GM18499 (cell line): Measurements from ENCODE around the gene WWC1.

ENCODE experiments used
- ATAC-seq: cut with Tn5 transposase; IDR thresholded peaks from one replicate; pipeline ENCODE4 v1.9.1; 2021; ENCODE audit warnings: moderate number of reproducible peaks; ENCODE audit not compliant: insufficient read depth, unreplicated experiment

WWC1 gene

DNA sequence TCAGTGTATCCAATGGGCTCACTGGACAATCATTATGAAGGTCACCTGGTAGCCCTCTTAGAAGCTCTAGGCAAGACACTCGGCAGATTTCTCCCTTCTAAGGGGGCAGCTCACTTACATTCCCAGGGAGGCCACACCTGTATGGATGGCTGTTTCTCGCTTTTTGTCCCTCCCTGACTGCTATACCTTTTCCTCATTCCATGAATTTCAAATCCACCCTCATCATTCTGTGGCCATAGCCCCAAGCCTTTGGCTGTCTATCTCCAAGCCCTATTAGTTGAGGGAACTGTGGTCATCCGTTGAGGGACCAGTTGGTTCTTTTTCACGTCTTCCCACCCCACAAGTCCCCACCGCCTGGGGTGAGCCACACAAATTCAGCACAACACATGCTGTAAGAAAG is 109.8 kb downstream of the WWC1 start:
- ATAC-seq = no peak

DNA sequence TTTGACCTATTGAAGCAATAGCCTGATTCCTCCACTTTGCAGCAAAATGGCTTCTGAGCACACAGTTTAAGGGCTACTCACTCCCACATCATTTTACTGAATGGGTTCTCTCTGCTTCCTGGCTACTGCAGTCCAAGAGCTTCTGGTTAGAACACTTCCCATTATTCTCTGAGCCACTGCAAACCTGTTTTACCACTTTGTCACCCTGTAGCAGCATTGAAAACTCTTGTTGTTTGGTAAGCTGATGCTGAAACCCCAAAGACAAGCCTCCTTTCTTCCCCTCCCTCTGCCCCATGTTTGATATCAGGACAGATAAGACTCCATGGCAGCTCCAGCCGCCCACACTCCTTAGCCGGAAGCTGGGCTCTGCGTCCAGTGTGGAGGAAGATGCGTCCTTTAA is 110.4 kb downstream of the WWC1 start:
- ATAC-seq = no peak

DNA sequence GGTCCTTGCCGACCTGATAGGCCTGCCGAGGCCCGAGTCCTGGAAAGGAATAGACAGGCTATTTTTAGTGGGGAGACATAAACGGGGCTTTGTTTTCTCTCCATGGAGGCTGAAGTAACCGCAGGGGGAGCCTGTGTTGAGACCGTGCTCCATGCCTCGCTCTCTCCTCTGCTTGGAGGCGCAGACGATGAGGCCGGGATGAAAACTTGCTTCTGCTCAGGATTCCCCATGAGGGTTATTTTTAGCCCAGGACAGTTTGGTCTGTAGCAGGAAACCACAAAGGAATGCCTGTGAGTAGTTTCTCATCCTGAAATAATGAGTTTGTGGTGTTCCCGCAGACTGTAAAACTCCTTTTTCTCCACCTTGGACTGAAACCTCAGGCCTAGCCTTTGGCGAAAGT is 112.9 kb downstream of the WWC1 start:
- no peak for ATAC-seq

DNA sequence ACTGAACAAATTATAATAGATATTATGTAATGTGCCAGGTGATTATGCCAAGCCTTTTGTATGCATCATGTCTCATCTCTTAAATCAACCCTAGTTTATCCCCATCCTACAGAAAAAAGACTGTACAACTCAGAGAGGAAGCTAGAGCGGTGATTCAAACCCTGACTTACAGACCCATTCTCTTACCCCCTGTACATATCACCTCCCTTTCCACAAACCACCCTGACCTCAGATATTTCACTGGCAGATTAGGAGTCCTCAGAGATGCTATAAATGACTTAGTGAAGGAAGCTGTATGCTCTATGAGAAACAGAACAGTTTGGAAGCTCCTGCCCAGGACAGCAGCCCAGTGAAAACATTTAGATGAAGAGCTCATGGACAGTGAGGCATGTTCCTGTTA is 115.8 kb downstream of the WWC1 start:
- ATAC-seq = no peak

DNA sequence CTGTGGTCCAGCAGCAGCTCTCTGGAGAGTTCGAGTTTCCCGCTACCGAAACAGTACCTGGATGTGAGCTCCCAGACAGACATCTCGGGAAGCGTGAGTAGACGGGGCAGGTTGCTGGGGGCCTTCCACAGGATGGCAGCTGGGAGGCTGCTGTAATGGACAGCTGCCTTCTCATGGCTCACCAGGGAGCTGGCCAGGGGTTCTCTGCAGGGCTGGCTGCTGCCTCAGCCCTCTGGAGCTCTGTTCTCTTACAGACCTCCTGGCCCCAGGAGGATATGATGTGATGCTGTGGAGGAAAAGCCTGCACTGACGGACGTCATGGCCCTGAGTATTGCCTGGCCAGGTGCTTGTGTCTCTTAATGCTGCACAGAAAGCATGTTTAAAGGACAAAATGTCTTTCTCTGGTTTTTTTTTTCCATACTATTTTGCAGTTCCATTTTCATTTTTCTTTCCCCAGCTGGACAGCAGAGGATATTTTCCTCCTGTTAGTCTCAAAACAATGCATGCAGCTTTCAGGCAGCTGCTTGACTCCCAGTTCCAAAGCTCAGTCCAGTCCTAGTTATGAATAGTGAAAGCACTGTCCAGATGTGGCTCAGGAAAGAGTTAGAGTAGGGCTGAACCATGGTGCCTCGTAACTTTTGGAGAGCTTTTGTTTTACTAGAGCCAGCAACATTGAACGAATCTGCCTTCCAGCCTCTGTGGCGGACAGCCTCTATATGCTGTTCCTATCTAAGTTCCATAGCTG is 117.3 kb downstream of the WWC1 start:
- no peak for ATAC-seq

DNA sequence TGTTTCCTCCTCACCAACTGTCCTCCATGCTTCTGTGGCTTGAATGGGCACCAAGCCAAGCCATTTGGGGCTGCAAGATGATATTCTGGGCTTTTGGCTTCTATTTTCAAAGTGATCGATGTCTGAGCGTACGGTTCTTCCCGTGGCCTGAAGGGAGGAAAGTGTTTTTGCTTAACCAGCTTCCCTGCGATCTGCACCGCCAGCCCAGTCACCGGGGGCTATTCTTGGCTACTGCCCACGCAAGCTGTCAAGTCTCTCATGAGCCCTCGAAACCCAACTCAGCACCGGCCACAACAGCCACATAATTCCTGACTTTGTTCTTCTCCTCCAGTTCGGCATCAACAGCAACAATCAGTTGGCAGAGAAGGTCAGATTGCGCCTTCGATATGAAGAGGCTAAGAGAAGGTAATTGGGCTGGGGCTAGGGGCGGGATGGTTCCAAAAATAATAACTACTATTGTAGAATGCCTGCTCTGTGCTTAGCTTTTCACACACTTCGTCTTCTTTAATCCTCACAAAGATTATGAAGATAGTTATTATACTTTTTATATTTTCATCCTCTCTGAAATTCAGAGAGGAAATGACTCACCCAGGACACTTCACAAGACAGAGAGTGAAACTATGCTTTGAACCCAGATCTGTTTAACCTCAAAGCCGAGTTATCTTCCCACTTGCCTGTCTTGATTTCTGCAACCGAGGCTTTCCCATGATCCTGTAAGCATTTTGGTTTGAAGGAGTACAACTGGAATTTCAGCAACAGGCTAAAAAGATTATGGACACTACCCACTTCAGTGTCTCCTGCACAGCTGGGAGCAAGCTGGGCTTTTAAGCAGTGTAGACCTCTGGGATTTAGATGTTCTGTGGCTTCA is 118.4 kb downstream of the WWC1 start:
- ATAC-seq = no peak

DNA sequence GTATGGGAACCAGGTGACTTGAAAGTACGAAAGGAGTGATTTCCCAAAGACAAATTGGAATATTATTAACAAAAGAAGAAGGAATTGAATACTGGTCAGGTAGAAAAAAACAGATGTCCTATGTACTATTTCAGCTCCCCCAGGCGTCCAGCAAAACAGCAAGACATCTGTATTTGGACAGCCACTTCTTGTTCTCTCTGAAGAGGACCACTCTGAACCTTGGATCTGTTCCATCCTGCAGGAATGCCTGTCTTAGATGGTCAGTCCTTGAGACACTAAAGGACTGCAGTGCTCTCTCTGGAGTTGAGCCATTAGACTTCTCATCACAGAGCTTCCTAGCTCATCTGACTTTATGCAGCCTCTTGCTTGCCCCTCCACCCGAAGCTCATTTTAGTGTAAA is 120.4 kb downstream of the WWC1 start:
- no peak for ATAC-seq

DNA sequence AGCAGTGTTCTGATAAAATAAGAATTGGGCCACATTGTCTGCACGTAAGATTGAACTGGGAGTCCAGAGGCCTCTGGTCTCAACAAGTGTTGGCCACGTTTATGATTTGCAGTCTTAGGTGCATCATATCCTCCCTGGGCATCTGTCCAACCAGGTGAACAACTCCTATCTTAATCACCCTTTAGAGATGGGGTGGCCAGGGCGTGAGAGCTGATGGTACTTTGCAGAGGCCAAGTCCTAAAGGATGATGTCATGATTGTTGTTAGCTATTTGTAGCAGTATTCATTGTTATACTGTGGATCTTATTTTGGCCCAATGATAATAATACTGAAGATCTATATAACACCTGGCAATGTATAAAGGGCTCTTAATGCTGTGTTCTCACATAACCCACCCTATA is 121.6 kb downstream of the WWC1 start:
- no peak for ATAC-seq

DNA sequence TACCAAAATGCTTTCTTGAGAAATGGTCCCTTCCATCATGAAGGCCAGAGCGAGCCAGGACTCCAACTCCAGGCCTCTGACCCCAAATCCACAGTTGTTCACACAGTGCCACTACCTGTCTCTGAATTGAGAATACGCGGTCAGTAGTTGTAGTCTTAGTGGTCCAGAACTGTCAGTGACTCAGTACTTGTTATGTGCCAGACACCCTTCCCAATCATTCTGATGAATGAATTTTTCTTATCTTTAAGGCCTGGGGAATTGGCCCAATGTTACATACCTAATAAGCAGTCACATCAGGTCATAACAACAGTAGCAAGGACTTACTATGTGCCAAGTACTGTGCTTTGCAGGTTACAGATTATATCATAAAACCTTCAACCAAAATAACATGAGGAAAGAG is 122.2 kb downstream of the WWC1 start:
- ATAC-seq = no peak

DNA sequence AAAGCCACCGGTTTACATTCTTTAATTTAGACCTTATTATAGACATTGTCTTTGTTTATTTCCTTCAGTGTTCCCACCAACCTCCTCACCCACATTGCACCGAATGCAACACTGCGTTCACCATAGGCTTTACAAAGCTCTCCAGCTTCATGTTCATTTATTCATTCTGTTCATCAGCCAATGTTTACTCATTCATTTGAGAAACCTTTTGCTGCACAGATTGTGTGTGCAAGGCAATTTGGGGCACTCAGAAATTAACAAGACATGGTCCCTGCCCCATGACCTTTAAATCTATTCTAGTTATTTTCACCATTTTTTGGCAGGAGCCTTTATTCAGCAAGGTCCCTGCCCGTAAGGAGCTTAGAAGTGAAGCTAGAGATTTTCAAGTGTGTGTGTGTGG is 124.0 kb downstream of the WWC1 start:
- no peak for ATAC-seq

DNA sequence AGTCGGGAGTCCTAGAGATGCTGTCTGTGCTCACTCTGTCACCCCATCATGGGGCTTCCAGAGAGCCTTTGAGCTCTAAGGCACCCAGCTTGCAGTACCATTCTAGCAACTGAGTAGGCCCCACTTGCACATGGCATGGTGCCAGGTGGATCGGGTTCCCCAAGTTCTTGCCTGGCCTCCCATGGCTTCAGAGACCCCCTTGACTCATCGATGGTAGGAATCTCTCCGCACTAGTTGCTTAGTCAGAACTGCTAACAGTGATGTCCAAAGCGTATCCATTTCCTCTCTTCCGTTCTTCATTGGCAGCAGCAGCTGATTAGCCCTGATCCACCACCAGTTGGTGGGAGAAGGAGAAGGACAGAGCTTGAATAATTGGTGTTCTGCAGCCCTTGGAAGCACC is 124.5 kb downstream of the WWC1 start:
- no peak for ATAC-seq

DNA sequence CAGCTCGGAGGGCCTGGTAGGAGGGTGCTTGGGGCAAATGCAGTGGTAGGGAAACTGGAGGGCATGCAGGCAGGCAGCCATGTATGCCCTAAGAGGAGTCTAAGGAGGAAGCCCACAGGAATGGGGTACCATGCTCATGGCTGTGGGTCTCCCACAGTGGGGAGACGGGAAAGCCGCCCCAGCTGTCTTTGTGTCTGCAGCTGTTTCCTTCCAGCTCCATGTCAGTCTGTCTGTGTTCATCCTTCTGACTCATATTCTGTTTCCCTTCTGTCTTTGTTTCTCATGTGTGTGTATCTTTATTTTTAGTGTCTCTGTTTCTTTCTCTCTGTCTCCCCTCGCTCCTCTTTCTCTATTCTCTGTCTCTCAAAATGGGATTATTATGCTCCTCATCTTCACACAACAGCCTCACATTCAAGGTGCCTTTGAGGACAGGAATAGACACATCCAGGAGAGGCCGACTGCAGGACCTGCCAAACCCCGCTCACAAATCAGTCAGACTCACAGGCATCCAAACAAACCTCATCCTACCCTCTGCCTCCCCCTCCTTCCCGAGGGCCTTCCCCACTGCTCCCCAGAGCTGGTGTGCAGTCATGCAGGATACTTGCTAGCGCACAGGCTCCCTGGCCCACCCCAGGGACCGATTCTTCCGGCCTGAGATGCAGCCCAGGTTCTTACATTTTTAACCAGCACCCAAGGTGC is 126.4 kb downstream of the WWC1 start:
- no peak for ATAC-seq

DNA sequence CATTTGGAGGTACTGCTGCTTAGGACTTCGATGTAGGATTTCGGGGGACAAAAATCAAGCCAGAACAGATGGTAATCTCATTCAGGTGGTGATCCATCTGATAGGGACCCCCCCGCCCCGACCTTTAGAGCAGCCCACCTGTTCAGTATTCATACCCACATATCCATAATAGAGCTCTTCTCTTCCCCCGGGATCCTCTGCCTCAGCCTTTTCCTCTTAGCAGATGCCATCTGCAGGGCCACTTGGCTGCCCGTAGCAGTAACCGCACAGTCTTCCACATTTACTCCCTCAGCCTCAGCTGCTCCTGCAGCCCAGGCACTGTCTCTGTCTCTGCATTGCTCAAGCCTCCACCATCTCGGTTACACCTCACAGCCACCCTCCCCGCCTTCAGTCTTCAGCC is 129.0 kb downstream of the WWC1 start:
- no peak for ATAC-seq

DNA sequence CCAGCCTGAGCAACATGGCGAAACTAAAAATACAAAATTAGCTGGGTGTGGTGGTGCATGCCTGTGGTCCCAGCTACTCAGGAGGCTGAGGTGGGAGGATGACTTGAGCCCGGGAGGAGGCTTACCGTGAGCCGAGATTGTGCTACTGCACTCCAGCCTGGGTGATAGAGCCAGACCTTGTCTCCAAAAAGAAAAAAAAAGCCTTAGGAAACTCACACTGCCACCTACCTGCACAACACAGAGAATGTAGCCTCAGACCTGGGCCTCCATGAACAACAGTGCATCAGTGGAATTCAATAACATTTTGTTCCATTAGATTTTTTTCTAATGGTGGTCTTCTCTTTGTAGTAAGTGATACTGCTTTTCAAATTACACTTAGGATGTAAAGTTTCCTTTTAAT is 131.0 kb downstream of the WWC1 start:
- ATAC-seq = no peak

DNA sequence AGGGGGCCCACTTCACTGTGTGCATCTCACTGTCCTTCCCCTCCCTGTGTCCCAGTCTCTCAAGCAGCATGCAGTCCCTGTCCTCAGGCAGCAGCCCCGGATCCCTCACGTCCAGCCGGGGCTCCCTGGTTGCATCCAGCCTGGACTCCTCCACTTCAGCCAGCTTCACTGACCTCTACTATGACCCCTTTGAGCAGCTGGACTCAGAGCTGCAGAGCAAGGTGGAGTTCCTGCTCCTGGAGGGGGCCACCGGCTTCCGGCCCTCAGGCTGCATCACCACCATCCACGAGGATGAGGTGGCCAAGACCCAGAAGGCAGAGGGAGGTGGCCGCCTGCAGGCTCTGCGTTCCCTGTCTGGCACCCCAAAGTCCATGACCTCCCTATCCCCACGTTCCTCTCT is 132.0 kb downstream of the WWC1 start:
- no peak for ATAC-seq

DNA sequence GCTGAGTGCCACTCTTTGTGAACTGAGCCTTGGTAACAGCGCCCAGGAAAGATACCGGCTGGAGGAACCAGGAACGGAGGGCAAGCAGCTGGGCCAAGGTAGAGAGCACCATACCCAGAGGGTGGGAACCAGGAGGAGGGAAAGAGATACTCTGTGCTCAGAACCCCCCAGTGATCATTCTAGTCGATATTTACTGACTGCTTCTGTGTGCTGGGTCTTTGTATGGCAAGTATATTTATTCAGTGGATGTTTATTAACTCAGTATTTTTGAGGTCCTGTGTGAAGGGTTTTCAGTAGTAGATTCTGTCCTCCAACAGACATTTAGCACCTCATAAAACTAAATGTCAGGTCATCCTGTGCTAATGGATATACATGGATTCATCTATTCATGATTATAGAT is 132.5 kb downstream of the WWC1 start:
- ATAC-seq = no peak

DNA sequence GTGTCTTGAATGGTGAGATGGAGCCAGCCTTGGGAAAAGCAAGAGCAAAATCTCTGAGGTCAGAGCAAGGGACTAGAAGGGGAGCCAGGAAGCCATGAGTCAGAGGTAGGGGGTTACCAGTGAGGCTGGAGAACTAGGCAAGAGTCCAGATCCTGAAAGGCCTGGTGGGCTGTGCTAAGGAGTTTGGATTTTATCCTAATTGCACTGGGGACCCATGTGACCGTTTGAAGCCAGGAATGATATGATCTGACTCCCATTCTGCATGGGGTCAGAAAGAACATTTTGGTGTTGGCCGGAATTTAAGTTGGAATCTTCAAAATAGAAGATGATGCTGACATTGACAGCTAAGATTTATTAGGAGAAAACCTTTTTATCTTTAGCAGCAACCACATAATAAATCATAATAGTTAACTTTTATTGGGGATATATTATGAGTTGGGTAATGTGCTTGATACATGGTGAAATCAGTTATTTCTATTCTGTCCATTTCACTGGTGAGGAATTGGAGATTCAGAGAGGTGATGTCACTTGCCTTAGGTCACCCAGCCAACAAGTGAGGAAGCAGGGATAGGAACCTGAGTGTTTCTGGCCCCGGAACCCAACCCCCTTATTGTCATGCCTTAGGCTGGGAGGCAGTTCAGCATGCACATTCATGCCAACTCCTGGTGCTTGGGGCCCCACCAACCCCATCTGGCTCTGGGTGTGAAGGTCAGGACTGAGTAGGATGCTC is 133.3 kb downstream of the WWC1 start:
- no peak for ATAC-seq

DNA sequence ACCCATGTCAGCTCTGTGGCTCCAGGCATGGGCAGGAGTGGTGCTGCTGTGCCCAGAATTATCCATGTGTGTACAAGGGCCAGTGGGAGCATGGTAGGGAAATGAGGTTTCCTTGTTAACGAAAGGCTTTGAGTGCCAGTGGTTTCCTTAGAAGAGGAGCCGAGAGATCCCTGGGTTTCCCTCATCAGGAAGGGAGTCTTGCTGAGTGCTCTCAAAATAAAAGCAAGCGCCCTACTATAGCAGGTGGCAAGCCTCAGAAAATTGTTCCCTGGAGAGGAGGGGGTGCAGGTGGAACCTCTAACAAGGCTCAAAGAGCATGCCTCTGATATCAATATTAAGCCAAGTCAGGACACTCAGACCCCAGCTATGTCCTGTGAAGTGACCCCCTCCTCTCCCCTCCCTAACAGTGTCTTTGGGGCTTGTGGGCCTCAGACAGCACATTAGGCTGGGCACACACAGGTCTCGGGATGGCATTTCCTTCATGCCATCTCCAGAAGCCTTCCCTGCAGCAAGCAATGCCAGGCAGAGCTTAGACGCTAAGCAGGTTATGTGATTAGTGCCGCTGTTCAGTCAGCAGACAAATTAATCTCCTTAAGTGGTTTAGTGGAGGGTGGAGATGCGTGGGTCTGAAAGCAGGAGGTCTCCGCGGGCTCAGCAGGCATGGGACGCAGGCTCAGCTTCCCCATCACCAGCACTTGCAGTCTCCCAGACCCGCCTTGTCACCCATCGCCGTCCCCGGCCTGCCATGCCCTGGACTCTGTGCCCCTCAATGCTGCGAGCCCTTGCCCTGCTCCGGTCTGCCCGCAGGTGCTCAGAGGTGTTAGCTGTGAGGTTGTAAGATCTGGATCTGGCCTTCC is 134.8 kb downstream of the WWC1 start:
- ATAC-seq = no peak

DNA sequence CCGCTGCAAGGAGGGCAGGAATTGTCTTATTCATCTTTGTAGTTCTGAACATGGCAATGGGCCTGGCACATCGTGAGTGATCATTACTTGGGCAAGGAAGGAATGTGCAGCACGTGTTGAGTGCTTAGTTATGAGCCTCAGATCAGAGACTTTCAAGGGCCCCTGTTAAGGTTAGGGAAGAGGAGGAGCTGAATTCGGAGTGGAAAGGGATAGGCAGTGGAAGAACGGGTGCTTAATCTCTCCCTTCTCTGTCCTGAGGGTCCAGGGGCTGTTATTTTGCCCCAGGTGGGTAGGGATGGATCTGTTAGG is 135.4 kb downstream of the WWC1 start:
- no peak for ATAC-seq

DNA sequence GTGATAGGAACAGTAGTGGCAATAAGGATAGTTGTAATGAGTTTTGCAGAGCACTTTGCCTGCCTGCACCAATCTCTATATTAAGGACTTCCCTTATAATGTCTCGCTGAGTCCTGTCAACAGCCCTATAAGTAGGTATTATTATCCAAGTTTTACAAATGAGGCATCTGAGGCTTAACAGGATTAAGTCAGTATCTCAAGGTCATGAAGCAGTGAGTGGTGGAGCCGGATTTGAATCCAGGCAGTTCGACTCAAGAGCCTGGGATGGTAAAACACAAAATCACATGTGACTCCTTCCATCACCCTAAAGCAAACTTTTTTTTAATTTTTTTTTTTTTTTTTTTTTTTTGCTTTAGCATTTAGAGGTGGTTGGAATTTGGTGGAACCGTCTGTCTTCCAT is 135.8 kb downstream of the WWC1 start:
- ATAC-seq = no peak
